OCI-LY7 (cell line): ENCODE results near the gene TTBK1. TPM values are rescaled to one million over a fixed set of nuclear protein-coding genes. Genes with fewer than 3 reads are reported as not detected.

ENCODE experiments used
- BruUV-seq: library from RNA; stranded (reverse); fragments of 400-500 nt; replicated peaks from 2 replicates; lab custom pipeline; 2021; lab: Mats Ljungman, UMichigan
- CTCF ChIA-PET: fragments of 300-600 bp; sonication (Branson Sonifier 250); formaldehyde crosslinking; loops from one replicate; lab custom pipeline; 2022; ENCODE audit warnings: antibody characterized with exemption; ENCODE audit not compliant: unreplicated experiment; lab: Charles Lee
- POLR2A ChIA-PET: fragments of 300-600 bp; sonication (Branson Sonifier 250); formaldehyde crosslinking; loops from one replicate; lab custom pipeline; 2022; ENCODE audit warnings: antibody characterized with exemption; lab: Charles Lee
- DNase-seq: peaks from one replicate; pipeline ENCODE4 v3.0.0-alpha.2; 2015; ENCODE audit warnings: low spot score
- H2AFZ ChIP-seq: fragments of 200-600 bp; sonication (generic), shearing (Covaris generic); 2 replicates; pipeline ENCODE4 v1.6.1; 2014; ENCODE audit warnings: mild to moderate bottlenecking, antibody characterized with exemption, low read length, moderate library complexity
- H3K27ac ChIP-seq: fragments of 200-600 bp; sonication (generic); 2 replicates; pipeline ENCODE4 v1.5.1; 2014; ENCODE audit warnings: mixed run types, low read depth, mild to moderate bottlenecking, moderate library complexity, low read length, inconsistent platforms; ENCODE audit not compliant: poor library complexity, severe bottlenecking
- H3K36me3 ChIP-seq: fragments of 200-600 bp; sonication (generic); 2 replicates; pipeline ENCODE4 v1.6.1; 2014; ENCODE audit warnings: mild to moderate bottlenecking, antibody characterized with exemption, low read length, moderate library complexity, mixed read lengths; ENCODE audit not compliant: insufficient read depth
- H3K4me1 ChIP-seq: fragments of 200-600 bp; sonication (generic); 2 replicates; pipeline ENCODE4 v1.5.1; 2014; ENCODE audit warnings: mild to moderate bottlenecking, low read length; ENCODE audit not compliant: insufficient read depth, poor library complexity, severe bottlenecking
- H3K4me2 ChIP-seq: fragments of 200-600 bp; sonication (generic); 2 replicates; pipeline ENCODE4 v1.6.1; 2014; ENCODE audit warnings: mild to moderate bottlenecking, low read length
- H3K4me3 ChIP-seq: fragments of 200-600 bp; sonication (generic); 2 replicates; pipeline ENCODE4 v1.5.1; 2014; ENCODE audit warnings: mild to moderate bottlenecking, low read depth, low read length; ENCODE audit not compliant: poor library complexity, severe bottlenecking
- H3K79me2 ChIP-seq: fragments of 200-600 bp; sonication (generic); 2 replicates; pipeline ENCODE4 v1.6.1; 2016; ENCODE audit warnings: low read depth, mild to moderate bottlenecking, low read length, moderate library complexity, mixed read lengths; ENCODE audit not compliant: insufficient read depth
- H3K9me2 ChIP-seq: fragments of 200-600 bp; sonication (generic); 2 replicates; pipeline ENCODE4 v1.6.1; 2016; ENCODE audit warnings: mild to moderate bottlenecking, low read length, mixed read lengths; ENCODE audit not compliant: insufficient read depth
- H3K9me3 ChIP-seq: fragments of 200-600 bp; sonication (generic); 2 replicates; pipeline ENCODE4 v1.6.1; 2014; ENCODE audit warnings: mild to moderate bottlenecking, mixed run types, low read length, mixed read lengths
- H4K20me1 ChIP-seq: fragments of 200-600 bp; sonication (generic); 2 replicates; pipeline ENCODE4 v1.6.1; 2014; ENCODE audit warnings: mild to moderate bottlenecking, antibody characterized with exemption, low read length, moderate library complexity, mixed read lengths; ENCODE audit not compliant: insufficient read depth
- EZH2phosphoT487 ChIP-seq: fragments of 200-600 bp; sonication (generic); IDR thresholded peaks from 2 replicates; pipeline ENCODE4 v1.6.1; 2018; ENCODE audit warnings: low read depth, borderline replicate concordance, mild to moderate bottlenecking, mixed run types, antibody characterized with exemption, low read length, moderate library complexity, mixed read lengths
- intact Hi-C: fragments of 100-400 bp; cut with micrococcal nuclease; formaldehyde crosslinking; loops from one replicate; pipeline ENCODE4 v1.10.0; 2022; ENCODE audit not compliant: unreplicated experiment
- total RNA-seq, 2 experiments: library from RNA; depleted of rRNA in 1 of 2; stranded (reverse); fragments of >200 nt in 1 of 2; shearing (Covaris generic) in 1 of 2; gene quantifications; 2 replicates each; pipeline ENCODE4 v1.2.3, GENCODE V29; 2014 to 2022
- TF ChIP-seq, protein P1 (sequence below): fragments of 200-600 bp; sonication (generic); conservative IDR thresholded peaks from 2 replicates; pipeline ENCODE4 v1.5.1; 2014; ENCODE audit warnings: mild to moderate bottlenecking, antibody characterized with exemption, low read length, moderate library complexity, mixed read lengths

TTBK1 gene
- total RNA-seq, 2 experiments from 2014 or later = 0.35 to 1.7 TPM

- H2AFZ ChIP-seq = no peak overlapping the region
- no peaks in the 10 kb centered on the region for H3K36me3 ChIP-seq
- CTCF ChIA-PET = no interaction called here
- H4K20me1 ChIP-seq = no peaks in the 10 kb centered on the region
- no peaks in the 10 kb centered on the region for H3K79me2 ChIP-seq
- H3K4me1 ChIP-seq = no peaks in the 10 kb centered on the region
- no peaks in the 10 kb centered on the region for H3K9me2 ChIP-seq
- H3K9me3 ChIP-seq = no peaks in the 10 kb centered on the region
- POLR2A ChIA-PET = no interaction called here
- BruUV-seq = no TSS peak
- no peak overlapping the region for H3K27ac ChIP-seq
- TF ChIP-seq, protein P1, sequence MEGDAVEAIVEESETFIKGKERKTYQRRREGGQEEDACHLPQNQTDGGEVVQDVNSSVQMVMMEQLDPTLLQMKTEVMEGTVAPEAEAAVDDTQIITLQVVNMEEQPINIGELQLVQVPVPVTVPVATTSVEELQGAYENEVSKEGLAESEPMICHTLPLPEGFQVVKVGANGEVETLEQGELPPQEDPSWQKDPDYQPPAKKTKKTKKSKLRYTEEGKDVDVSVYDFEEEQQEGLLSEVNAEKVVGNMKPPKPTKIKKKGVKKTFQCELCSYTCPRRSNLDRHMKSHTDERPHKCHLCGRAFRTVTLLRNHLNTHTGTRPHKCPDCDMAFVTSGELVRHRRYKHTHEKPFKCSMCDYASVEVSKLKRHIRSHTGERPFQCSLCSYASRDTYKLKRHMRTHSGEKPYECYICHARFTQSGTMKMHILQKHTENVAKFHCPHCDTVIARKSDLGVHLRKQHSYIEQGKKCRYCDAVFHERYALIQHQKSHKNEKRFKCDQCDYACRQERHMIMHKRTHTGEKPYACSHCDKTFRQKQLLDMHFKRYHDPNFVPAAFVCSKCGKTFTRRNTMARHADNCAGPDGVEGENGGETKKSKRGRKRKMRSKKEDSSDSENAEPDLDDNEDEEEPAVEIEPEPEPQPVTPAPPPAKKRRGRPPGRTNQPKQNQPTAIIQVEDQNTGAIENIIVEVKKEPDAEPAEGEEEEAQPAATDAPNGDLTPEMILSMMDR = no peak
- TF ChIP-seq EZH2phosphoT487 = no peak
- intact Hi-C loops = no loop called here
- H3K4me2 ChIP-seq = no peak overlapping the region
- no peak overlapping the region for H3K4me3 ChIP-seq
- DNase-seq = no peak
Observed at GRCh38 chr6:43287717-43288679, 44.7 kb downstream of the TTBK1 start.

DNA sequence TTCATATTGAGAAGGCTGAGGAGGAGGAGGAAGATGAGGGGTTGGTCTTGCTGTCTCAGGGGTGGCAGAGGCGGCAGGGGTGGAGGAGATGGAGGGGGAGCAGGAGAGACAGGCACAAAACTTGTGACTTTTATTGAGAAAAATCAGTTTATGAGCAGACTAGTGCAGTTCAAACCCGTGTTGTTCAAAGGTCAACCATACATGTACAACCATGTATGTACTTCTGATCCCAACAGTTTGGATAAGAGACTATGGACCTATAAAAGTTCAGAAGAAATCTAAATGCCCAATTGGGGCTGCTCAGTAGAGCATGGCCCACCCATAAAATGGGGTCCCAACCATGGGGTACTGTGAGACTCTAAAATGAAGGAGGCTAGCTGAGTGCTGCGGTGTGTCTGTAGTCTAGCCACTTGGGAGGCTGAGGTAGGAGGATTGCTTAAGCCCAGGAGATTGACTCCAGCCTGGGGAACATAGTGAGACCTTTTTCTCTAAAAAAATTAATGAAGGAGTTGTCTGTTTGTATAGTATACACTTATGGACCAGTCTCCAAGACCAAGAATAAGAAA lies 47.1 kb downstream of the TTBK1 start:
- H3K4me2 ChIP-seq = no peak overlapping the region
- H3K4me3 ChIP-seq = no peak overlapping the region
- H3K27ac ChIP-seq = no peak overlapping the region
- H3K9me3 ChIP-seq = no peaks in the 10 kb centered on the region
- no peaks in the 10 kb centered on the region for H4K20me1 ChIP-seq
- intact Hi-C loops = no loop called here
- H2AFZ ChIP-seq = no peak overlapping the region
- H3K9me2 ChIP-seq = no peaks in the 10 kb centered on the region
- TF ChIP-seq, protein P1 = no peak
- no TSS peak for BruUV-seq
- ChIA-PET CTCF (no interaction called here), POLR2A (no interaction called here)
- H3K36me3 ChIP-seq = no peaks in the 10 kb centered on the region
- no peaks in the 10 kb centered on the region for H3K4me1 ChIP-seq
- H3K79me2 ChIP-seq = no peaks in the 10 kb centered on the region
- no peak for DNase-seq

DNA sequence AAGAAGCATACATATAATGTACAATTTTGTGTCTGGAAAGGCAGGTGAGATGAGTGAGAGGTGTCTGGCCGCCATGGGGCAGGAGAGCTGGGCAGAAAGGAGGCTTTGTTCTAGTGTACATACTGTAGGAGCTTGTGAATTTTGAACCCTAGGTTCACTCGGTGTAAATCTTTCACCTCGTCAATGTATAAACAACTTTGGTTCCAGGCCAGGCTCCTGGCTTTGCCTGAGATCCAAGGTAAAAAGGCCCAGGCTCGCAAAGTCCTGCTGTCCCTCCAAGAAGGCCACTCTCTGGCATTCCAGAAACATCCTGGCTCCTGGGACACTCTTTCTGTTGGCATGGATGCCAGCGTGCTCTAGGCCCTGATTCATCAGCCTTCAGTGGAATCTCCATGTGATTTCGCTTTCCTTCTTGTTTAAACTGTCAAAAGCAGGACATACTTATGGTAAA lies 47.6 kb downstream of the TTBK1 start:
- H3K4me1 ChIP-seq = no peaks in the 10 kb centered on the region
- H3K4me3 ChIP-seq = no peak overlapping the region
- no peak for DNase-seq
- intact Hi-C loops = no loop called here
- ChIA-PET POLR2A (no interaction called here), CTCF (no interaction called here)
- BruUV-seq = no TSS peak
- TF ChIP-seq, protein P1 = no peak
- no peak for TF ChIP-seq EZH2phosphoT487
- H3K79me2 ChIP-seq = no peaks in the 10 kb centered on the region
- no peaks in the 10 kb centered on the region for H3K9me2 ChIP-seq
- H3K9me3 ChIP-seq = no peaks in the 10 kb centered on the region
- H3K36me3 ChIP-seq = no peaks in the 10 kb centered on the region
- H3K4me2 ChIP-seq = no peak overlapping the region
- no peak overlapping the region for H2AFZ ChIP-seq
- H4K20me1 ChIP-seq = no peaks in the 10 kb centered on the region
- no peak overlapping the region for H3K27ac ChIP-seq
